ENCODE data around the gene CXXC5.
A peak's percentile ranks its signal among the peaks of the same experiment; 100 is the strongest.

The CXXC5 gene

GRCh38 chr5:139683295-139684271 lies 35.4 kb downstream of the CXXC5 start:
- no peak for DNase-seq

GRCh38 chr5:139684350-139684880 lies 36.3 kb downstream of the CXXC5 start:
- DNase-seq: no peak

- no peak for DNase-seq
Observed at GRCh38 chr5:139684881-139685749, 37.0 kb downstream of the CXXC5 start.

- DNase-seq: no peak
Observed at GRCh38 chr5:139685886-139686285, 37.7 kb downstream of the CXXC5 start.

- DNase-seq: no peak
Observed at GRCh38 chr5:139686356-139686705, 38.2 kb downstream of the CXXC5 start.

- no peak for DNase-seq
Observed at GRCh38 chr5:139686706-139687441, 38.7 kb downstream of the CXXC5 start.

GRCh38 chr5:139687656-139688055 lies 39.5 kb downstream of the CXXC5 start:
- no peak for DNase-seq

GRCh38 chr5:139688088-139688702 lies 40.0 kb downstream of the CXXC5 start:
- no peak for DNase-seq

GRCh38 chr5:139688751-139689372 lies 40.7 kb downstream of the CXXC5 start:
- no peak for DNase-seq

GRCh38 chr5:139689631-139690063 lies 41.5 kb downstream of the CXXC5 start:
- DNase-seq: no peak

- peak; percentile 51 for DNase-seq
Observed at GRCh38 chr5:139690064-139690802, 42.1 kb downstream of the CXXC5 start.

- no peak for DNase-seq
Observed at GRCh38 chr5:139690803-139691629, 42.9 kb downstream of the CXXC5 start.

GRCh38 chr5:139692148-139692547 lies 44.0 kb downstream of the CXXC5 start:
- DNase-seq: no peak

- DNase-seq: no peak
Observed at GRCh38 chr5:139692679-139693308, 44.6 kb downstream of the CXXC5 start.

GRCh38 chr5:139693676-139694364 lies 45.7 kb downstream of the CXXC5 start:
- DNase-seq: no peak

- DNase-seq: no peak
Observed at GRCh38 chr5:139694556-139695177, 46.5 kb downstream of the CXXC5 start.

- no peak for DNase-seq
Observed at GRCh38 chr5:139695178-139695573, 47.0 kb downstream of the CXXC5 start.

GRCh38 chr5:139696167-139696893 lies 48.2 kb downstream of the CXXC5 start:
- no peak for DNase-seq

All from CD4-positive, alpha-beta T cell treated with Interleukin-10 for 1 hour (primary cell).